Measurements from ENCODE around the gene DPH7. TPM values are rescaled to one million over a fixed set of nuclear protein-coding genes. Genes with fewer than 3 reads are reported as not detected.

Gene DPH7
- total and polyA plus RNA-seq, 2 experiments from 2014 or later: 26.7 to 27.0 TPM

- no peaks in the 10 kb centered on the region for H3F3A ChIP-seq (ENCODE audit: insufficient read depth)
- peak overlapping the region; percentile 55 for H3K4me2 ChIP-seq (ENCODE audit: unreplicated experiment)
- no peak overlapping the region for H3K27ac ChIP-seq
- H3K4me1 ChIP-seq (ENCODE audit: insufficient read depth): peaks cover 13% of the 10 kb centered on the region
- DNase-seq: peak; percentile 73
- H3K4me3 ChIP-seq: peak overlapping the region; percentile 78
- H3K36me3 ChIP-seq (ENCODE audit: low read depth): no peaks in the 10 kb centered on the region
- 35 to 39% methylated on average over 17 of the region's 17 CpGs for WGBS, 2 experiments (ENCODE audit: low coverage in 1 of 2, low lambda C conversion rate in 2 of 2, missing lambda C conversion rate in 2 of 2)
- no peaks in the 10 kb centered on the region for H3K9me2 ChIP-seq (ENCODE audit: insufficient read depth)
- H3K79me2 ChIP-seq (ENCODE audit: insufficient read depth): peaks cover 15% of the 10 kb centered on the region; the same call in 1 of the 2 replicates
- no peak overlapping the region for H2AFZ ChIP-seq
- peak overlapping the region; percentile 70 for H3K9ac ChIP-seq
- no peaks in the 10 kb centered on the region for H4K20me1 ChIP-seq (ENCODE audit: insufficient read depth)
- H3K27me3 ChIP-seq (replicated peaks; ENCODE audit: insufficient read depth): no peaks in the 10 kb centered on the region
- in situ Hi-C loops (cut with MboI): no loop called here
- H3K9me3 ChIP-seq (ENCODE audit: low read depth): no peaks in the 10 kb centered on the region
- TF ChIP-seq EZH2phosphoT487 (IDR thresholded peaks at IDR 0.05; ENCODE audit: insufficient read depth, low read depth) (no peak), EZH2 (IDR thresholded peaks at IDR 0.05; ENCODE audit: insufficient read depth, poor library complexity, severe bottlenecking) (no peak)
Observed at GRCh38 chr9:137607141-137607857, 28.6 kb upstream of the DPH7 start.

- peak overlapping the region; percentile 70 for H3K9ac ChIP-seq
Observed at GRCh38 chr9:137606734-137607138, 28.0 kb upstream of the DPH7 start.

GRCh38 chr9:137606005-137606621 lies 27.4 kb upstream of the DPH7 start:
- H3K27me3 ChIP-seq (replicated peaks; ENCODE audit: insufficient read depth): no peaks in the 10 kb centered on the region
- peak overlapping the region; percentile 78 for H3K4me3 ChIP-seq
- peak overlapping the region; percentile 73 for H2AFZ ChIP-seq
- in situ Hi-C loops (cut with MboI): no loop called here
- no peaks in the 10 kb centered on the region for H3F3A ChIP-seq (ENCODE audit: insufficient read depth)
- no peaks in the 10 kb centered on the region for H3K9me3 ChIP-seq (ENCODE audit: low read depth)
- peak overlapping the region; percentile 55 for H3K4me2 ChIP-seq (ENCODE audit: unreplicated experiment)
- H3K27ac ChIP-seq: no peak overlapping the region
- WGBS, 2 experiments (ENCODE audit: low coverage in 1 of 2, low lambda C conversion rate in 2 of 2, missing lambda C conversion rate in 2 of 2): 4 to 5% methylated on average over 36 to 43 of the region's 57 CpGs
- H3K36me3 ChIP-seq (ENCODE audit: low read depth): no peaks in the 10 kb centered on the region
- TF ChIP-seq EZH2 (IDR thresholded peaks at IDR 0.05; ENCODE audit: insufficient read depth, poor library complexity, severe bottlenecking): no peak
- TF ChIP-seq EZH2phosphoT487 (IDR thresholded peaks at IDR 0.05; ENCODE audit: insufficient read depth, low read depth): no peak
- peaks cover 15% of the 10 kb centered on the region; the same call in 1 of the 2 replicates for H3K79me2 ChIP-seq (ENCODE audit: insufficient read depth)
- H4K20me1 ChIP-seq (ENCODE audit: insufficient read depth): no peaks in the 10 kb centered on the region
- H3K4me1 ChIP-seq (ENCODE audit: insufficient read depth): peaks cover 9% of the 10 kb centered on the region; the same call in 1 of the 2 replicates
- DNase-seq: peak; percentile 48
- no peaks in the 10 kb centered on the region for H3K9me2 ChIP-seq (ENCODE audit: insufficient read depth)
- H3K9ac ChIP-seq: peak overlapping the region; percentile 70

More at GRCh38 chr9:137606734-137607138, 28.0 kb upstream of the DPH7 start:
- WGBS, 2 experiments (ENCODE audit: low coverage in 1 of 2, low lambda C conversion rate in 2 of 2, missing lambda C conversion rate in 2 of 2): 24 to 27% methylated on average over 13 of the region's 13 CpGs
- Histone ChIP-seq H3K4me3 (peak overlapping the region; percentile 78), H3K9me2 (ENCODE audit: insufficient read depth) (no peaks in the 10 kb centered on the region), H3K9me3 (ENCODE audit: low read depth) (no peaks in the 10 kb centered on the region), H3K27ac (no peak overlapping the region), H3K27me3 (replicated peaks; ENCODE audit: insufficient read depth) (no peaks in the 10 kb centered on the region), H3K4me2 (ENCODE audit: unreplicated experiment) (peak overlapping the region; percentile 55), H3K79me2 (ENCODE audit: insufficient read depth) (peaks cover 15% of the 10 kb centered on the region; the same call in 1 of the 2 replicates), H3K36me3 (ENCODE audit: low read depth) (no peaks in the 10 kb centered on the region), H3K4me1 (ENCODE audit: insufficient read depth) (peaks cover 9% of the 10 kb centered on the region), H4K20me1 (ENCODE audit: insufficient read depth) (no peaks in the 10 kb centered on the region), H2AFZ (no peak overlapping the region), H3F3A (ENCODE audit: insufficient read depth) (no peaks in the 10 kb centered on the region)
- TF ChIP-seq EZH2phosphoT487 (IDR thresholded peaks at IDR 0.05; ENCODE audit: insufficient read depth, low read depth) (no peak), EZH2 (IDR thresholded peaks at IDR 0.05; ENCODE audit: insufficient read depth, poor library complexity, severe bottlenecking) (no peak)
- DNase-seq: peak; percentile 36
- in situ Hi-C loops (cut with MboI): no loop called here

- Histone ChIP-seq H4K20me1 (ENCODE audit: insufficient read depth) (no peaks in the 10 kb centered on the region), H3K4me1 (ENCODE audit: insufficient read depth) (peaks cover 9% of the 10 kb centered on the region; the same call in 1 of the 2 replicates), H3F3A (ENCODE audit: insufficient read depth) (no peaks in the 10 kb centered on the region), H3K9ac (peak within 1 kb of the TSS; percentile 70), H3K4me2 (ENCODE audit: unreplicated experiment) (peak within 1 kb of the TSS; percentile 55), H3K27me3 (replicated peaks; ENCODE audit: insufficient read depth) (no peaks in the 10 kb centered on the region), H3K9me3 (ENCODE audit: low read depth) (no peaks in the 10 kb centered on the region), H3K36me3 (ENCODE audit: low read depth) (no peaks in the 10 kb centered on the region), H2AFZ (peak within 1 kb of the TSS; percentile 73), H3K27ac (no peak within 1 kb of the TSS), H3K9me2 (ENCODE audit: insufficient read depth) (no peaks in the 10 kb centered on the region), H3K79me2 (ENCODE audit: insufficient read depth) (peaks cover 15% of the 10 kb centered on the region; the same call in 1 of the 2 replicates), H3K4me3 (peak within 1 kb of the TSS; percentile 78)
- peak; percentile 96 for DNase-seq
- WGBS, 2 experiments (ENCODE audit: low coverage in 1 of 2, low lambda C conversion rate in 2 of 2, missing lambda C conversion rate in 2 of 2): 1 to 2% methylated on average over 32 to 67 of the region's 111 CpGs
- in situ Hi-C loops (cut with MboI): no loop called here
- TF ChIP-seq EZH2 (IDR thresholded peaks at IDR 0.05; ENCODE audit: insufficient read depth, poor library complexity, severe bottlenecking) (no peak), EZH2phosphoT487 (IDR thresholded peaks at IDR 0.05; ENCODE audit: insufficient read depth, low read depth) (no peak)
Observed at GRCh38 chr9:137605121-137606004, 26.6 kb upstream of the DPH7 start, which contains the start of gene ARRDC1. TSS of gene ARRDC1 (plus strand) at chr9:137605686. CDS start at chr9:137605718, 32 bp downstream.
